ENCODE measurements around the gene AIP.
"Not testable (repeated sequence)": the region's sequence is repeated elsewhere in the genome, so short reads cannot be mapped to it uniquely, and the experiment has no call there.

The AIP gene

GRCh38 chr11:67507242-67507863 lies 24.5 kb downstream of the AIP start:
- no peak for DNase-seq (ENCODE audit: low spot score)

DNA sequence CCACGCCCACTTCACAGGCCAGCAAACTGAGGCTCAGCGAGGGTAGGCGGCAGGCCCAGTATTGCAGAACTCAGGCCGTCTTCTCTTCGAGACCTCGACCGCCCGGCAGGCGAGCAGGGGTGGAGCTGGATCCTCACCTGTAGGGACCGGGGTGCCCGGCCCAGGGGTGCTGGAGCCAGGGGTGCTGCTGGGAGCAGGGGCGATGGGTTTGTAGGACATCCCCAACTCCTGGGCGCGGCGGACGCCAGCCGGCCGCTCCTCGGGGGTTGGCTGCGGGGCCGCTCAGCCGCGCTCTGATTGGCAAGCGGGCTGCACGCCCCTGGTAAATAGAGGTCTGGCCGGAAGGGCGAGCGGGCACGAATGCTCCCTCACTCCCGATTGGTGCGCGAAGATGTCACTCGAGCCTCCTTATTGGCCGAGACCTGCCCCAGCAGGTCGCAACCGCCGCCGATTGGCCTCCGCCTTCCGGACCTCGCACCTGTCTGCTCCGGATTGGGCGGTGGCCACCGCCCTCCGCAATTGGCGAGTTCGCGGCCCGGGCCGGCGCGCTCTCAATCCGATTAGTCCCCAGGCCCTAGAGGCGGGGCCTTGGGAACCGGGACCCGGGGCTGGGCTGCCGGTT lies 25.1 kb downstream of the AIP start, which contains the start of gene CDK2AP2:
Gene CDK2AP2, minus strand, starts transcription at position 299 of the 622 bp plus-strand sequence. Its CDS starts 80 bp downstream, at position 219.
- DNase-seq (ENCODE audit: low spot score): peak; percentile 100

- DNase-seq (ENCODE audit: low spot score): peak; percentile 96
These were observed 25.8 kb downstream of the AIP start for GRCh38 chr11:67508486-67509121.

DNA sequence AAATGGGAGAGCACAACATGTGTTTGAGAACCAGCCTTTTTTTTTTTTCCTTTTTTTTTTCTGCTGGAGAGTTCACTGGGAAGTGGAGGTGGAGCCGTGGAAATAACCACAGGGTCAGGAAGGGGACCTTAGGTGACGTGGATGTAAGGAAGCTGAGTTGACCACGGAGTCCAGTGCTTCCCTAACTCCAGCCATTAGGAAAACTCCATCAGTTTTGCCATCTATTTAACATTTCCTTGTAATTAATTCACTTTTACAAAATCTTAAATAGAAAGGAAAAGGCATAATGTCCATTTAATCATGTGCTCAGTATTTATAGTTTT lies 27.2 kb downstream of the AIP start:
- DNase-seq (ENCODE audit: low spot score): no peak

- not testable (repeated sequence) for DNase-seq (ENCODE audit: low spot score)
These were observed 28.7 kb downstream of the AIP start for GRCh38 chr11:67511558-67511957.

DNA sequence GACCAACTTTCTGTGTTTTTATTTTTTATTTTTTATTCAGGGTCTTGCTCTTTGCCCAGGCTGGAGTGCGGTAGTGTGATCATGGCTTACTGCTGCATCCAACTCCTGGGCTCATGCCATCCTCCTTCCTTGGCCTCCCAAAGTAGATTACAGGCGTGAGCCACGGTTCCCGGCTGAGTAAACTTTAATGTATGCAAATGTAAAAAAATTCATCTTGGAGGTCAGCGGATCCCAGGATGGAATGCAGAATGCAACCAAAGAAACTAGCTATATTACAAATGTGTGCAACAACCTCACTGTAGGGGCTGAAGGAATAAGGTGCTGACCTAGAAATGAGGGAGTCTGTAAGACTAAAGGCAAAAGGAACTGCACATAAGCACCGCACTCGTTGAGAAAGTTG lies 31.3 kb downstream of the AIP start:
- no peak for DNase-seq (ENCODE audit: low spot score)

GRCh38 chr11:67516806-67517205 lies 34.0 kb downstream of the AIP start:
- DNase-seq (ENCODE audit: low spot score): no peak

GRCh38 chr11:67517784-67518552 lies 35.1 kb downstream of the AIP start:
- no peak for DNase-seq (ENCODE audit: low spot score)

- no peak for DNase-seq (ENCODE audit: low spot score)
These were observed 36.9 kb downstream of the AIP start for GRCh38 chr11:67519726-67520125.

- no peak for DNase-seq (ENCODE audit: low spot score)
These were observed 38.3 kb downstream of the AIP start for GRCh38 chr11:67520856-67521824.

DNA sequence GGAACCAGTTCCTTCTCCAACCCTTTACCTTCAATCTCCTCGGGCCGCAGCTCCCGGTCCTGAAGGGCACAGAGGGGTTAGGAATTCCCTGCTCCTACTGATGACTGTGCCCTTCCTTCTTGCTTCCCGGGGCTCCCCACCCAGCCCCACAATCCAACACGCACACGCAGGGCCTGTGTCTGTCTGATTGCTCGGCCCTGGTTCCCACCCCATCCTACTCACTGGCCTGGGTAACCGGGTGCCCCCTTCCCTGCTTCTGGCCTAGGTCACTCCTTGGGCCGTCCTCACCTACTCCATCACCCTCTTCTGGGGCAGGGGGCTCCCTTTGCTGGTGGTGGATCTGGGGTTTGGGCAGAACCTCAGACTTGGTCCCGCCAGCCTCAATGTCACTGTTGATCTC lies 39.1 kb downstream of the AIP start:
- DNase-seq (ENCODE audit: low spot score): no peak

GRCh38 chr11:67522338-67522737 lies 39.5 kb downstream of the AIP start:
- no peak for DNase-seq (ENCODE audit: low spot score)

DNA sequence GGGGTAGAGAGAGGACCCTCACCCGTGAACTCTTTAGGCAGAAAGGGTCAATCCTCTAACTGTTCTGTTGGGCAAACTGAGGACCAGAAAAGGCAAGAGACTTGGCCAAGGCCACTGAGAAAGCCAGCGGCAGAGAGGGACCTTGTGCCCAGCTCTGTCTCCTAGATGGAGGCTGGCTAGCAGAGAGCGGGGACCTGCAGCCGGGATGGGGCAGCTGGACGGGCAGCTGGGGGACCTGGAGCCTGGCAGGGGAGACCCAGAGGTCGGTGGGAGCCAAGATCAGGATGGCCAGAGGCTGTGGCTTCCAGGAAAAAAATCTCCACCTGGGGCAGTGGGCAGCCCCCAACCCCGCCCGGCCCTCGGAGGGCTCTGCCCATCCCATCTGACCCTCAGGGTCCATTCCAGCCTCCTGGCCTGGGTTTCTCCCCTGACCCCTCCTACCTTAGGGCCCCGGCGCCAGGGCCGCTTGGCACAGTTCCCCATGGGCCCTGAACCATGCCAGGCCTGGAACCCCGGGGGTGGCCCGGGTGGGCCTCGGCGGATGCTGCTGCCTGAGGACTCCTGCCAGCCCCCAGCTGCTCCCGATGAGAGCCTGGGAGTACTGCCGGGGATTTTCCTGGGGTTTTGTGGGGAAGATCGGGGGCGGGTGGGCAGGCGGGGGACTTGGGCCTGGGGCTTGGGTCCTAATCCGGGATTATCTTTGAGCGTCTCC lies 40.2 kb downstream of the AIP start, which contains the start of gene CABP2:
Gene CABP2, minus strand, starts transcription at position 603 of the 712 bp plus-strand sequence. Its CDS starts 120 bp downstream, at position 483.
- no peak for DNase-seq (ENCODE audit: low spot score)

GRCh38 chr11:67523556-67524479 lies 41.0 kb downstream of the AIP start:
- no peak for DNase-seq (ENCODE audit: low spot score)

DNA sequence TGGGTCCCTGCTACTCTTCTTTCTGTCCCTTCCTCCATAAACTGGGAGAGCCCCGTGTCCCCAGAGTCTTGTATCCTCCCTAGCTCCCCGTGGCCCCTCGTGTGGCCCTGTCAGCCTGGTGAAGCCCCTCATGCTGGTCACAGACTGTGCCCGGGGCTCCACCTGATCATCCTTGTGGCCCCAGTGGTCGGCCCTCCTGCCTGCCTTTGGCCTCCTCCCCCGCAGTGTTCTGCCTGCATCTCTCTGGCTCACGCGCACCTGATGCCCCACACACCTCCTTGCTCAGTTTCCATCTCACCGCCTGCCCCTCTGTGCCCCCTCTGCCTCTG lies 41.6 kb downstream of the AIP start:
- DNase-seq (ENCODE audit: low spot score): no peak

DNA sequence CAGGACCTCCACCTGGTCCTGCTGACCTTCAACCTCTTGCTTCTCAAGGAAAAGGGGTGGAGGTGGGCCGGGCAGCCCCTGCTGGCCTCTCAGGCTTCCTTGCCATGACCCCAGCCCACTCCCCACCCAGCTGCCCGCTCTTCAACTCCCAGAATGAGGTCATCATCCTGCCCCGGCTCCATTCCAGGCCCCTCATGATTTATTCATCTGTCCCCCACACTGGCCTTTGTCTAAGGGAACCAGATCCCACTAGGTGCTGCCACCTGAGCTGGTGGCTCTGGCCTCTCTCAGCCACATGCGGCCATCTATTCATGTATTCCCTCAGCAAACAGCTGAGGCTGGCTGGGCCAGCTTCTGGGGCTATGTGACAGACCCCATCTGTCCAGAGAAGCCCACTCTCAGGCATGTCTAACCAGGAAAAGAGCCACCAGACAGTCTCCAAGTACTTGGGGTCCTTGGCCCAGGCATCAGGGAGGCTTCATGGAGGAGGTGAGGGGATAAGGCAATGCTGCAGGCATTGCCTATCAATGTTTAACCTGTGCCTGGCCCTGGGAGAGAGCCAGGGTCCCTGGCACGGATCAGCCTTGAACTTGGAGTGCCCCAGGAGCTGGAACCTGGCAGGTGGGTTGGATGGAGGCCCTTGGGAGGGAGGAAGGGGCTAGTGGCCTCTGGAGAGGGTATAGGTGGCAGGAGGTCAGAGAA lies 42.6 kb downstream of the AIP start:
- DNase-seq (ENCODE audit: low spot score): no peak

DNA sequence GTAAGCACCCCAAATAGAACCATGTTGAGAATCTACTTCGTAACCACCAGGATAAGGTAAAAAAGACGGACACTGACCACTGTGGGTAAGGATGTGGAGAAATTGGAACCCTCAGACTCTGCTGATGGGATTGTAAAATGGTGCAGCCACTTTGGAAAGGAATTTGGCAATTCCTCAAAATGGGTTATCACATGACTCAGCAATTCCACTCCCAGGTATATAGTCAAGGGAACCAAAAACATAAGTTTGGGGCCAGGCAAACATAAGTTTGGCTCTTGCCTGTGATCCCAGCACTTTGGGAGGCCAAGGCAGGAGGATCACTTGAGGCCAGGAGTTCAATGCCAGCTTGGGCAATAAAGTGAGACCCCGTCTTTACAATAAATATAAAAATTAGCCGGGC lies 45.5 kb downstream of the AIP start:
- DNase-seq (ENCODE audit: low spot score): no peak

- no peak for DNase-seq (ENCODE audit: low spot score)
These were observed 47.4 kb downstream of the AIP start for GRCh38 chr11:67530282-67530592.

GRCh38 chr11:67532889-67533288 lies 50.1 kb downstream of the AIP start:
- DNase-seq (ENCODE audit: low spot score): no peak
